TTC549 (cell line): Measurements from ENCODE around the gene SLC45A3.

Experiments
- FAIRE-seq: peaks from 2 replicates; lab custom pipeline; 2012; peaks lifted over from hg19 to GRCh38; lab: Jason Lieb, UNC

Gene SLC45A3

DNA sequence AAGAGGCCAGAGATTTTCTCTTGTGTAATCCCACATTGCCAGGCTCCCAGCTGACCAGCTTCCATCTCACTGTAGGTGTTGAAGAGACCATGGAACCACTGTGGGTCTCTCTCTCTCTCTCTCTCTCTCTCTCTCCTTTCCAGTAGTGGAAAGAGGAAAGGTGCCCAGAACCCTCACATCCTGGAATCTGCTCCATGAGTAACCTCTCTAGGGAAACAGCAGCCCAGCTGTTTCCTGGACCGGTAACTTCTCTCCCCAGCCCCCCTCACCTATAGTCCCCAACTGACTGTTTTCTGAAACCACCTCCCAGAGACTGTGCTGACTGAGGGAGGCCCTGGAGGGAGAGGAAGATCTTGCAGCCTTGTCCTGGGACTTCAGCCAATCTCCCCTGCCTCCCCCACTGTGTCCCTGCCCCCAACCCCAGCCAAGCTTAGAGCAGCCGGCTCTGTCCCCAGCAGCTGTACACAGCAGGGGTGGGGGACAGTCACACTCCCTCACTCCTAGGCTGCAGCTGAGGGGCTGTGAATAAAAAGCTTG is 20.6 kb upstream of the SLC45A3 start:
- no peak for FAIRE-seq

GRCh38 chr1:205699416-205699815 is 19.1 kb upstream of the SLC45A3 start:
- FAIRE-seq: no peak

GRCh38 chr1:205698921-205699320 is 18.6 kb upstream of the SLC45A3 start:
- FAIRE-seq: no peak

GRCh38 chr1:205693421-205693991 is 13.2 kb upstream of the SLC45A3 start:
- no peak for FAIRE-seq

GRCh38 chr1:205692423-205692822 is 12.1 kb upstream of the SLC45A3 start:
- FAIRE-seq: no peak

GRCh38 chr1:205690122-205690756 is 9.9 kb upstream of the SLC45A3 start:
- FAIRE-seq: no peak

GRCh38 chr1:205689479-205689878 is 9.2 kb upstream of the SLC45A3 start:
- FAIRE-seq: no peak

GRCh38 chr1:205688171-205689080 is 8.1 kb upstream of the SLC45A3 start:
- FAIRE-seq: no peak

DNA sequence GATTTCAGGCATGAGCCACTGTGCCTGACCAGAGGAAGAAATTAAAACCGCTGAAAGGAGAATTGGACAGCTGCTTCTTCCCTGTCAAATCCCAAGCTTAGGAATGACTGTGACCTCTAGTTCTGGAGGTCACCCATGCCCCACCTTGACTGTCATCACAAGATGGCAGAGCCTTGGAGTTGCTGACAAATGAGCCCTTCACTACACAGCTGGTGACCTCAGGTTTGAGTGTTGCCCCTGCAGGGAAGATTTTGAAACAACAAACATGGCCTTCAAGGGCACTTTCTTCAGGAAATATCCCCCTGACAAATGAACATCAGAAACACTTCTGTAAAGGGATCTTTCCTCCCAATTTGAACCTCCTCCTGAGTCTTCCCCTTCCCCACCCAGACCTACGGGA is 6.9 kb upstream of the SLC45A3 start:
- FAIRE-seq: no peak

GRCh38 chr1:205681364-205681763 is 1.1 kb upstream of the SLC45A3 start:
- no peak for FAIRE-seq

DNA sequence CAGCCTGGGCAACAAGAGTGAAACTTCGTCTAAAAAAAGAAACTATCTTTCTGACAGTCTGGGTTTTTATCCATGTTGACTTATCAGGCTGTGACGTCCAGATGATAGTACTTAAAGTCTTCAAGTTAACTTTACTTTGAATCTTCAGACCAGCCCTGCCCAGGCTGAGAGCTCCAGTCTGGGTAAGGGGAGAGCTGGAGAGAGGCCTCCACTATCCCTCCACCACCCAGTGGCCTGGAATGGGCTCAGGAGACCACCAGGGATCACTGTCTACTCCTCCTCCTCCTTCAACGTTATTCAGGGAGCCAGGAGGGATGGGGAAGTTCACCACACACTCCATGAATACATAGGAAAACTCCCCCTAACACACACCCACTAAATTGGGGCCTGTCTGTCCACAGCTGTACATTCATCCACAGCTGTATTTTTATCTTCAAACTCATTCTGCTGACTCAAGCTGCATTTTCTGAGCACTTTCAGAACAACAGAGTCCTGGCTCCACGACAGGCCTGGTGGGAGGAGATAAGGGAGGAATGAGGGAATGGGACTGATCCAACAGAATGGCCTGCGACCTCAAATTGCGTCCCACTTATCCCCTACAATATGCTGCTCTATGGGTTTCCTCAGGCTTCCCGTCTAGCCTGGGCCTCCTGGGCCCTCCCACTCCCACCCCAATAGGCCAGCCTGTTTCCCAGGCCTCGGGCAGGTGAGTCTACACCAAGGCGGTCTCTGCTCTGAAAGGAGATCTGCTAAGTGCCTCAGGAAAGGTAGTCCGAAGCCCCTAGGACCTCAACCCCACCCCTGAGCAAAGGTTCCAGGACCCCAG is 1.8 kb downstream of the SLC45A3 start:
- FAIRE-seq: no peak

GRCh38 chr1:205677167-205677566 is 3.1 kb downstream of the SLC45A3 start:
- FAIRE-seq: no peak

DNA sequence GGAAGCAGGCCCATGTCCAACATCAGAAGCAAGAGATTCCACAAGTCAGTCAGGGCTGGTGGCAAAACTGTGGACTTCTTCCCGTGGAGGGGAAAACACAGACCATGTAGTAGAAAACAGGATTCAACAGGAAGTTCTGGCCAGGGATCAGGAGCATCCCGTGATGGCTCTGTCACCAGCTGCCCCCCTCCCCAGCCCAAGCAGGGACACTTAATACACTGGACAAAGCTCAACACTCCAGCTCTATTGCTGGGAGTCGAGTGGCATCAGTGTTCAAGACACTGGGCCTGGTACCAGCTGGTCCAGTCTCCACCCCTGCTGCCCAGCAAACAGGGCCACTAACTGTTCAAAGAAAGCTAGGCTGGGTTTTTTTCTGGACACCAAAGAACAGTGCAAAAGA is 3.7 kb downstream of the SLC45A3 start:
- FAIRE-seq: no peak

- FAIRE-seq: no peak
These were observed 4.3 kb downstream of the SLC45A3 start for GRCh38 chr1:205676002-205676401.

- FAIRE-seq: no peak
These were observed 5.1 kb downstream of the SLC45A3 start for GRCh38 chr1:205675247-205675646.

GRCh38 chr1:205672970-205673369 is 7.3 kb downstream of the SLC45A3 start:
- no peak for FAIRE-seq

GRCh38 chr1:205672395-205672889 is 7.9 kb downstream of the SLC45A3 start:
- no peak for FAIRE-seq

DNA sequence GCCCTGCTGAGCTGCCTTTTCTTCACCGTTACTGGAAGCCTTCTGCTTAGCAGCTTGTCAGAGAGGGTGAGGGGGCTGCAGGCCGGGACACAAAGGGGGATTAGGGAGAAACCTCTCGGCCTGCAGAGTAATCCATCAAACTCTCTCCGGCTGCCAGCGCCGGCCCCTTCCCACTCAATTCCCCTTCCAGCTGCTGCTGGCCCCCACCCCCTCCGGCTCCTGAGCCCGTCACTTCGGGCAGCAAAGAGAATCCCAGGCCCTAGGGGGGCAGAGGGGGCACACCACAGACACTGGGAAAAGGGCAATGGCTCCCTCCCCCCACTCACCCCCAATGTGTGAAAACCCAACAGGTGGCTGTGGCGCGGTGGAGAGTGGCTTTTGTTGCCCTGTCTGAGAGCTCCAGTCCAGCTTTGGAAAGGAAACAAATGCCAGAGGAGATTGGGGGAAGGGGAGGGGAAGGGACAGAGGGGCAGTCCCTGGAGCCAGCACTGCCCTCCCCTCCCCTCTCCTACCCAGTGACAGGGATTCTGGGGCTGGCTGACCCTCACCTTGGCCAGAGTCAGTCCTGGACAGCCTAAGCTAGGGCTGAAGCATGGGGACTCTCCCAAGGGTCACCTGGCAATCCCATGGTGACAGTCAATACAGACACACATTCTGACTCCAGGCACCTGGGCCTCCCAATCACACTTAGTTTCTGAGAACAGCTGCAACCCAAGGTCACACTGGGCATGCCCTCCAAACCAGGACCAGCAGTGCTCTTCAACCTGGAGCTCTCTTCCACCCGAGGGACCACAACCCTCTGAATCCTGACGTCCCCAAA is 9.5 kb downstream of the SLC45A3 start:
- no peak for FAIRE-seq

DNA sequence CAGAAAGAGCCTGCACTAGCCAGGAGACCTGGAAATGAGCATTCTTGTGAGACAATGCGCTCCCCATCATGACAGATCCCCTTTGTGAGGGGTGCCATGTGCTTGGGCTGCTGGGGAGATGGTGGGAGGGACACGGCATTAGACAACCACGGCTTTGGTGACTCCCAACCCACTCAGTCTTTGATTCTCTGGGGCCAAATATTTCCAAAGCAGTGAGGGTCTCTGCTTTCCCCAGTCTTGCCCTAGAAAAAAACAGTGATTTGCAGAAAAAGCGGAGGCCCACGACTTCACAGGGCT is 10.2 kb downstream of the SLC45A3 start:
- no peak for FAIRE-seq

- FAIRE-seq: no peak
These were observed 10.8 kb downstream of the SLC45A3 start for GRCh38 chr1:205669341-205670149.

DNA sequence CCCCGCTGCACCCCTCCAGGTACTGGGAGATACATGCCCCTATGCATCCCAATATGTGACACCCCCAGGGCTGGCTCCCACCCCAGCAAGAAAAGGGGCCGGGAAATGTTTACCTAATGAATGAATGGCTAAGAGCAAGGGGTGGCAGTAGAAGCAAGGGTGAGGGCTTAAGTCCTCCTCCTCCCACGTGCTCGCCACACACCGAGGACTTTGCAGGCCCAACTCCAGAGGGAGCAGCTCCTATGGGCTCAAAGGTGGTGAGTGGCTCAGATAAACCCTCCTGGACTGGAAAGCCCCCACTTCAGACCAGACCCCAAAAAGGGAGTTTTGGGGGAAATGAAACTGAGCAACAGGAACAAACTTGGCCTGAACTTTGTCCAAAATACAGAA is 11.4 kb downstream of the SLC45A3 start:
- no peak for FAIRE-seq
